Amniotic epithelial cell (primary cell): ENCODE results near the gene CCDC124.
A peak's percentile ranks its signal among the peaks of the same experiment; 100 is the strongest.

Experiments used
- DNase-seq: peaks from one replicate; pipeline ENCODE4 v3.0.0-alpha.2; 2010; ENCODE audit warnings: low read depth

Gene CCDC124

DNA sequence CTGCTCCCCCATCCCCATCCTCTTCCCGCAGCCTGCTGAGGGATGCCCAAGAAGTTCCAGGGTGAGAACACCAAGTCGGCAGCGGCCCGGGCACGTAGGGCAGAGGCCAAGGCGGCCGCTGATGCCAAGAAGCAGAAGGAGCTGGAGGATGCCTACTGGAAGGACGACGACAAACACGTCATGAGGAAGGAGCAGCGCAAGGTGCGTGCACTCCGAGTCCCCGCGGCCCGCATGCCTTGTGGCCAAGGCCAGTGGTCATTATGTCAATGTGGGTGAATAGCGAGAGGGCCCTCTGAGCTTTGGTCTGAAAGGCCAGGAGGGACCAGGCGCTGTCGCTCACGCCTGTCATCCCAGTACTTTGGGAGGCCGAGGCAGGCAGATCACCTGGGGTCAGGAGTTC lies 3.6 kb downstream of the CCDC124 start:
- DNase-seq = no peak

DNA sequence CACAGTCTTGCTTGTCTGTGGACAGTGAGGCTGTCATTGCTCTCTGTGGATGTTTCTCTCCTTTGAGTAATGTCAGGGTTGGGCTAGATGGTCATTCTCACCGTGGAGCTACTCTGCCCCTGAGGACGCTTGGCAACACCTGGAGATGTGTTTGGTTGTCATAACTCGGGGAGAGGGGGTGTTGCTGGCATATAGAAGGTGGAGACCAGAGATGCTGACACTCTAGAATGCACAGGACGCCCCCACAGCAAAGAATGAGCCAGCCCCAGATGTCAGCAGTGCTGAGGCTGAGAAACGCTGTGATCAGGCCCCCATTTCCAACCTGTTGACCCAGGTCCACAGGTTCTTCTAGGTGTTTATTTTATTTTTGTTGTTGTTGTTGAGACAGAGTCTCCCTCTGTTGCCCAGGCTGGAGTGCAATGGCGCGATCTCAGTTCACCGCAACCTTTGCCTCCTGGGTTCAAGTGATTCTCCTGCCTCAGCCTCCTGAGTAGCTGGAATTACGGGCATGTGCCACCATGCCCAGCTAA lies 4.6 kb downstream of the CCDC124 start:
- no peak for DNase-seq

GRCh38 chr19:17938092-17938845 lies 5.5 kb downstream of the CCDC124 start:
- peak; percentile 82 for DNase-seq

DNA sequence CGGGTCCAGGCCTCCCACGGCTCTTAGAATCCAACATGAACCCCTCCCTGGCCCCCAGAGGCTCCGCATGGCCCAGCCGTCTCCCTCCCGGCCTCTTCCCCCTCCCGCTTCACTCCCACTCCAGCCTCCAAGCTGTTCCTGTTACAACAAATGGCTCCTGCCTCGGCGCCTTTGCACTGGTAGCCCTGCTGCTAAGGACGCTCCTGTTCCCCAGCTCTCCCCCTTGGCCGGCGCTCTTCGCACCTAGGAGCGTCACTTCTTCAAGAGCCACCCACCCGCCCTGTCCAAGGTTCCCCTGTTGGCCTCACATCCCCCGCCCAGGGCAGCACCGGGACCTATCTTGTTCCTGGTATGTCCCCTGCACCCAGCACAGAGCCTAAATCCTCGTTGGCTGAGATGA lies 9.4 kb downstream of the CCDC124 start:
- DNase-seq = no peak

DNA sequence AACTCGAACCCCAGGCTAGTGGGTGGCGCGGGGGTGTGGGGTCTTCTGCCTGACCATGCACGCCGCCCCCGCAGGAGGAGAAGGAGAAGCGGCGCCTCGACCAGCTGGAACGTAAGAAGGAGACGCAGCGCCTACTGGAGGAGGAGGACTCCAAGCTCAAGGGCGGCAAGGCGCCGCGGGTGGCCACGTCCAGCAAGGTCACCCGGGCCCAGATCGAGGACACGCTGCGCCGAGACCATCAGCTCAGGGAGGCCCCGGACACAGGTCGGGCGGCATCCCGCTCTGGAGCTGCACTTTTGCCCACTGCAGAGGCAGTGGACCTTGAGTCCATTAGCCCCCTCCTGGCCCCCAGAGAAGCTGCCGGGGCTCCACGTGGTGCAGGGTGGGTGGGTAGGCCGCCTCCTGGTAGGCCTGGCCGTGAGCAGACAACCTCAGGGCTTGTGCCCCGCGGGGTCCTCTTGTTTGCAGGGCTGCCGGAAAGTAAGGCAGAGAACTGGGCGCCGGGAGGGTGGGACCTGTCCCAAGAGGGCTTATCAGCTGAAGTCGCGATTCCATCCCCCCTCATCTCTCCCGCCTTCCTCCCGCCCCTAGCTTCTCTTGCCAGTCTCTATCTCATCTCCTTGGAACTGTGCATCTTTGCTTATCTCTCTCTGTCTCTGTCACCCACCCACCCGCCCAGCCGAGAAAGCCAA lies 9.9 kb downstream of the CCDC124 start:
- no peak for DNase-seq

- DNase-seq = no peak
Observed at GRCh38 chr19:17943274-17944221, 10.7 kb downstream of the CCDC124 start.

DNA sequence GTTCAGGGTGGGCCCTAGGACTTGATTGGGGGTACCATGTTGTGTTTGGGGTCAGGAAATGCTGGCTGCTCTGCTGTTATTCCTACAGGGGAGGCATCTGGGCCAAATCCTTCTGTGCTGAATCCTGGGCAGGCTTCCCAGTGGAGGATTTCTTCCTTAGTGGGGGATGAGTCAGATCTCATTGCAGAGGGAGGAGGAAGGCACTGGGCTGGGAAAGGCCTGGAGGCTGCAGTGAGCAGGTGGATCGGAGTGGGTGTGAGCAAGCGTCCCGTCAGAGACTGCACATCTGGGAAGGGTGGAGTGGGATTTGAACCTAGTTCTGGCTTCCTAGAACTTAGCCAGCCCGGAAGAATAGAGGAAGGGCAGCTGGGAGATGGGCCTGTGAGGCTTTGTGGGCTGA lies 11.5 kb downstream of the CCDC124 start:
- peak; percentile 77 for DNase-seq

DNA sequence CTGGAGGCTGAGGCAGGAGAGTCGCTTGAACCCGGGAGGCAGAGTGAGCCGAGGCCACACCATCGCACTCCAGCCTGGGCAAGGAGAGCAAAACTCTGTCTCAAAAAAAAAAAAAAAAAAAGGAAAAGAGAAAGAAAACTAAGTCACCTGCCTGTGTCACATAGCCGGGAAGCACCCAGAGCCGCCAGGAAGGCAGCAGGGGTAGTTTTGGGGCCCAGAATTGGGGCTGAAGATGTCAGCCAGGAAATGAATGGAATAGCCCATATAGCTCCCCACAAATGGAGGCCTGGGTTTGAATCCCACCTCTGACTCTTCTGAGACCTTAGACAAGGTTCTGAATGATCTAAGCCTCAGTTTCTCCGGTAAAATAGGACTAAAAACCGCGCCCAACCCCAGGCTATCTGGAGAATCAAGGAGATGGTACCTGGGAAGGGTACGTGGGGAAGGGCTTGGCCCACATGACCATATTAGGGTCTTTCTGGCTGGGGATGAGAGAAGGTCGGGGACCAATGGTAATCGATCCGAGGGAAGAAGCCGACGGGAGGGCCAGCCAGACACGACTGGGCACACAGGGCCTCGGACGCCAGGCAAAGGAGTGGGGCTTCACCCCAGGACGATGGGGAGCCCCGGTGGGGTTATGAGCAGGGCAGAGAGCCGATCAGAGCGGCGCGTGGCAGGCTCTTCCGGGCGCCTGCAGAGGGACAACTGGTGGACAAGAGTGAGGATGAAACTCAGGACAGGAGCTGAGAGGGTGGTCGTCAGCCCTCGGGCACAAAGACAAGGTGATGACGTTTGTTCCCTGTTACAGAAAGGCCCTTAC lies 14.4 kb downstream of the CCDC124 start:
- no peak for DNase-seq

GRCh38 chr19:17947815-17948513 lies 15.1 kb downstream of the CCDC124 start:
- peak; percentile 73 for DNase-seq

GRCh38 chr19:17948514-17948900 lies 15.7 kb downstream of the CCDC124 start:
- DNase-seq = no peak

DNA sequence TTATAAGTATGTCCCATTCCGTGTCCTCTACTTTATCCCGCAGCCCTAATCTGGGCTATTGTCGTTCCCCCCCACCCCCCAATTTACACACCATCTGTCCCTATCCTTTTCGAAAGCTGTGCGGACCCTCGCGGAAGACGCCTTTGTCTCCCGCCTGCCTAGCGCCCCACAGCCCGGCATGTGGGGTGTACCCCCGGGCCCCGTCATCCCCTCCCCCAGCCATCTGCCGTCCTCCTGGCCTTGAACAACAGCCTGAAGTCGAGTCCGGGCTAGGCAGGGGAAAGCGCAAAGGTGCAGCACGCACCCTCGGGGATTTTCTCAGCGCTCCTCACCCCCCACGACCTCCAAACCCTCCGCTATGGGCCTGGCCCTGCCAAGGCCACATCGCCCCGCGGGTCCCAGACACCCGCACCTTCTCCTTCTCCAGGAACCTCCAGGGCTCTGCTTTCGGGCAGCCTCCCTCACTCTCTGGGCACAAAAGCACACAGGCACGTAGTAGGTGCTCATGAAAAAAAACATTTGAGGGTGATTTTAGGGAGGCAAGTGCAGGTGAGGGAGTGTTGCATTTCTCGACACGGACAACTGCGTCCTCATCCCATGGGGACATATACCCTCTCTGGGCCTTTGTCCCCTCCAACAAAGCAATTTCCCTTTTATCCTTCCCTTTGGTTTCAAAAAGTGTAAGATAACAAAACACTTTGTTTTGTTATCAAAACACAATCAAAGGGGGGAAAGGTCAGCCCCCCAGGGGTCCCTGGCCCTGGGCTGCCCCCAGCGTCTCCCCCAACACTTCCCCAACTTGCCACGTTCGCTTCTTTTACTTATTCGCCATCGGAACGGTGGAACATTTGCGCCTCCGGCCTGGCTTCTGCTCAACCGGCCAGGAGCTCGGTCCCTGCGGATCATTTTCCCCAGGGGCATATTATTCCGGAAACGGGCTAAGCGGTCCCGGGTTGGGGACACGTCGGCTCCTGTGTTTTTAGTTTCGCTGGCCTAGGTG lies 16.4 kb downstream of the CCDC124 start:
- DNase-seq = no peak

GRCh38 chr19:17949956-17950309 lies 17.1 kb downstream of the CCDC124 start:
- no peak for DNase-seq

GRCh38 chr19:17950310-17951156 lies 17.7 kb downstream of the CCDC124 start:
- no peak for DNase-seq

- DNase-seq = no peak
Observed at GRCh38 chr19:17951157-17951989, 18.6 kb downstream of the CCDC124 start.

GRCh38 chr19:17951990-17952976 lies 19.5 kb downstream of the CCDC124 start:
- DNase-seq = no peak

- no peak for DNase-seq
Observed at GRCh38 chr19:17953316-17953801, 20.5 kb downstream of the CCDC124 start.
